WERI-Rb-1 (cell line): ENCODE results near the gene ZNF366.

Source experiments
- DNase-seq: peaks from one replicate; pipeline ENCODE4 v3.0.0-alpha.2; 2020
- H3K27ac ChIP-seq: fragments of 250-450 bp; sonication (Bioruptor Pico); 2 replicates; pipeline ENCODE4 v1.5.1; 2020; ENCODE audit warnings: mild to moderate bottlenecking, moderate library complexity
- H3K27me3 ChIP-seq: fragments of 250-450 bp; sonication (Bioruptor Pico); 2 replicates; pipeline ENCODE4 v1.5.1; 2021; ENCODE audit warnings: mild to moderate bottlenecking, low read depth, moderate library complexity; ENCODE audit not compliant: insufficient read depth, severe bottlenecking
- H3K36me3 ChIP-seq: fragments of 250-450 bp; sonication (Bioruptor Pico); 2 replicates; pipeline ENCODE4 v1.5.1; 2020; ENCODE audit warnings: mild to moderate bottlenecking, moderate library complexity
- H3K4me3 ChIP-seq: 2 replicates; pipeline ENCODE4 v1.5.1; 2011; ENCODE audit warnings: low read depth, mild to moderate bottlenecking, control low read depth, low read length
- H3K9me3 ChIP-seq: fragments of 250-450 bp; sonication (Bioruptor Pico); 2 replicates; pipeline ENCODE4 v1.5.1; 2021; ENCODE audit warnings: mild to moderate bottlenecking, moderate library complexity; ENCODE audit not compliant: severe bottlenecking
- CTCF ChIP-seq: IDR thresholded peaks from 2 replicates; pipeline ENCODE4 v1.5.1; 2011; ENCODE audit warnings: low read depth, mild to moderate bottlenecking, control low read depth, inconsistent platforms, low read length

Gene ZNF366

GRCh38 chr5:72443883-72444282 is 63.3 kb downstream of the ZNF366 start:
- TF ChIP-seq CTCF: no peak
- H3K36me3 ChIP-seq: no peaks in the 10 kb centered on the region
- H3K9me3 ChIP-seq: no peaks in the 10 kb centered on the region
- no peaks in the 10 kb centered on the region for H3K27me3 ChIP-seq
- no peak for DNase-seq
- H3K27ac ChIP-seq: no peak overlapping the region
- H3K4me3 ChIP-seq: no peak overlapping the region

- Histone ChIP-seq H3K27me3 (no peaks in the 10 kb centered on the region), H3K27ac (no peak overlapping the region), H3K36me3 (no peaks in the 10 kb centered on the region), H3K9me3 (no peaks in the 10 kb centered on the region), H3K4me3 (no peak overlapping the region)
- TF ChIP-seq CTCF: no peak
- no peak for DNase-seq
Observed at GRCh38 chr5:72441862-72442540, 65.2 kb downstream of the ZNF366 start.

- H3K36me3 ChIP-seq: no peaks in the 10 kb centered on the region
- no peak for DNase-seq
- H3K27me3 ChIP-seq: no peaks in the 10 kb centered on the region
- no peak overlapping the region for H3K4me3 ChIP-seq
- H3K9me3 ChIP-seq: no peaks in the 10 kb centered on the region
- no peak for TF ChIP-seq CTCF
- no peak overlapping the region for H3K27ac ChIP-seq
Observed at GRCh38 chr5:72441094-72441723, 66.0 kb downstream of the ZNF366 start.

GRCh38 chr5:72440207-72440638 is 67.0 kb downstream of the ZNF366 start:
- H3K9me3 ChIP-seq: no peaks in the 10 kb centered on the region
- no peak for DNase-seq
- H3K27me3 ChIP-seq: no peaks in the 10 kb centered on the region
- H3K36me3 ChIP-seq: no peaks in the 10 kb centered on the region
- no peak overlapping the region for H3K4me3 ChIP-seq
- no peak for TF ChIP-seq CTCF
- H3K27ac ChIP-seq: no peak overlapping the region

- Histone ChIP-seq H3K9me3 (no peaks in the 10 kb centered on the region), H3K36me3 (no peaks in the 10 kb centered on the region), H3K27me3 (no peaks in the 10 kb centered on the region), H3K27ac (no peak overlapping the region), H3K4me3 (no peak overlapping the region)
- no peak for DNase-seq
- no peak for TF ChIP-seq CTCF
Observed at GRCh38 chr5:72439192-72439591, 68.0 kb downstream of the ZNF366 start.
